ENCODE results near the gene RBMS3.
"Not testable (repeated sequence)": the region's sequence is repeated elsewhere in the genome, so short reads cannot be mapped to it uniquely, and the experiment has no call there.

Gene RBMS3

DNA sequence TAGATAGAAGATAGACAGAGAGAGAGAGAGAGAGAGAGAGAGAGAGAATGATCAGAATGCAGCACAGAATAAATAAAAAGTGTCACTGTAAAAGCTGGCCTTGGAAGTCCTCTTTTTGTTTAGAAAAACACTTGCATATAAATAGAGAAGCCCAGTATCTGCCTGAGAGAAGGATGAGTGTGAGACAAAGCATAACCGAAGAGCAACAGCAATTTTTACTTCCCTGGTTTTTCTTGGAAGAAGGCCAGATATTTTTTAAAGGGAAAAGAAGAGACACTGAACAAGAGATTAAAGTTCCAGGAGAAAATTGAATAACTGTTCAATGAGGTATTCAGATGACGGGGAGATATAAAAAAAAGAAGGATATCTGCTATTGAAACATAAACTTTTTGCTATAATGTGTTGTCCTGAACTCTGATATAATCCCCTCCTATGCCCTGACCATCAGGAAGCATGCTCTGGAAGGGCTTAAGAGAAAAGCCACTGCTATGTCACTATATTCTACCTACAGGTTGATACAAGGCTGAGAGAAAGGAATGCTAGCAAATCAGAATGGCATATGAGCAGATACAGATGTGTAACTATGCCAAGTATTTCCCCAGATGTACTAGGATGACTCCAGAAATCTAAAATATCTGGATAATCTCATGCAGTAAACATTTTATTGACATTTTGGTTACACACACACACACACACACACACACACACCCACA is 358.9 kb downstream of the RBMS3 start:
- DNase-seq = no peak

DNA sequence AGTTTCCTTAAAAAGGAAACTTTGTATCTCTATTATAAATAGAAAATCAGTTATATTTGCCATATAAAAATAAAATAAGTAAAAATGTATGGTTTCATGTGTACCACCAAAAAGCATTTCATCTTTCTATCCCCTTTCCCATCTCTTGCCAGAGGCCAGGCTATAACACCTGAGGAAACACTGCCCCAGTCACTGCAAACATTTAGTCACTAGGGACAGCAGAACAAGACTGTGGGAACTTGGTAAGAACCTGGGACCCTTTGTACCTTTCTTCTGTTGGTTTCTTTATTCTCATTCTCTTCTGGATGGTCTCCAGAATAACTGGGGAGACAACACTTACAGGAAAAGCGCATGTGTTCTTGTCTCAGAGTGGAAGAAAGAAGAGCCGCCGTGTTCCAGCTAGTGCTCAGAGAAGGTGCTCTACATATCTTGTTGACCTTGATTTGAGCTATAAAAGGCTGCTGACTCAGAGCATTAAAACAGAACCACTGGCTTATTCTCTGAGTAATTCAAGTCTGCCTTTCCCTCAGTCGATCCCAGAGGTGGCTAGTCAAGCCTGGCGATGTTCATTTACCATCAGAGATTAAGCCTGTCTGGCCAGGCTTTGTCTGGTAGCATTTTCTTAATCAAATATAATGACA is 361.6 kb downstream of the RBMS3 start:
- DNase-seq = no peak

DNA sequence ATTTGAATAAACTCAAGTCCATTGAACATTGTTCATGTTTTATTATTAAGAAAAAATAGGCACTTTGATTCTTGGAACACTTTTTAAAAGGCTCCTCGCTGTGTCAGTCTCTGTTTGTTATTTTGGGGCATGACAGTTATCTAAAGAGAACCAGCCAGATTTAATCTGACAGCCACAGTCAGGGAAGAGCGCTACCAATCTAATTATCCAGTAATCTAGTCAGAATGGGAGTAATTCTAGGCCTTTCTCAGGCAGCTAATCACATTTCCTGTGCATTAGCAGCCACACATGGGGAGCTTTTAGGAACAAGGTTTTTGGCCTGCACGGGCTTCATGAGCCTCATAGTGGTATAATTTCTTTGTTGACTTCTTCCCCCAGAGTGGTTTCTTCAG is 362.2 kb downstream of the RBMS3 start:
- DNase-seq = no peak

DNA sequence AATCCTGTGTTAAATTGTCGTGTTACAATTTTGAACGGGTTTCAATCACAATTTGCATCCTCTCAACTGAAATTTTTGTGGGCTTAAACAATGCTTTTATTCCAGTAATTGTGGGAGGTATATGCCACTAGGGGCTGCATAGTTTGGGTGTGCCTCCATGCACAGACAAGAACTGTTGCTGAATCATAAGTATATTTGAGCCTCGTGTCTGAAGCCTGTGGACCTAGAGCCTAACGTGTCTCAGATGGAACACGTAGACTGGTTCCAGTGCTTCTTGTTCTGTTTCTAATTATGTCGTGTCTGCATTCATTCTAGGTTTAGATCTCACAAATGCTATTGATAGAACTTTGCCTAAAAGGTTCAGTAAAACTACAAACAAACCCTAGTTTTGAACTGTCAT is 363.4 kb downstream of the RBMS3 start:
- DNase-seq = no peak

DNA sequence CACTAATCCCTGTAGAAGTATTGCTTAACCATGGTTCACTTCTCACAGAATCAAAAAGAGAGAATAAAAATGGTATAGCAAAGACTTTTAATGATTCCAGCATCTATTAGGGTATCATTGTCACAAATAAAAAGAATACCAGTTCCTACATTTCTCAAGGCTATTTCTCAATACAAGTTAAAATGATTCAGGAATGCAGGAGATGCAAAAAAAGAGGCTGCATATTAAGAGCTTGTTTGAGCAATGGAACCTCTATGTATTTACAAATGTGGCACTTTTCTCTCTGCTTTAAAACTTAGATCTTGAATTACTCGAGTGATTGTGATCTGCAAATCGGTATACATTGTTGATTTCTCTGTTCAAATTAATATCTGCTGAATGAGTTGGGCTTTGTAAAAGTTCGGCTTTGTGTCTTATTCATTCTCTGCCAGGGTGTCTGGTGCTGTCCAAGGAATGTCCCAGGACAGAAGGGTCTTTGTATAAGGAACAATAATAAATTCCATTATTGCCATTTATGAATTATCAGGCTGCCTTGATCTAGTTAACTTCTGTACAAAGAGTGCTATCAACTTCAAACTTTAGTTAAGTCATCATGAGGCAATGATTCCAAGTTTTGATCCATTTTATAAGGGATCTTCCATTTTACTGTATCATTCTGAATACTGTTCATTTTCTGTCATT is 364.2 kb downstream of the RBMS3 start:
- no peak for DNase-seq

DNA sequence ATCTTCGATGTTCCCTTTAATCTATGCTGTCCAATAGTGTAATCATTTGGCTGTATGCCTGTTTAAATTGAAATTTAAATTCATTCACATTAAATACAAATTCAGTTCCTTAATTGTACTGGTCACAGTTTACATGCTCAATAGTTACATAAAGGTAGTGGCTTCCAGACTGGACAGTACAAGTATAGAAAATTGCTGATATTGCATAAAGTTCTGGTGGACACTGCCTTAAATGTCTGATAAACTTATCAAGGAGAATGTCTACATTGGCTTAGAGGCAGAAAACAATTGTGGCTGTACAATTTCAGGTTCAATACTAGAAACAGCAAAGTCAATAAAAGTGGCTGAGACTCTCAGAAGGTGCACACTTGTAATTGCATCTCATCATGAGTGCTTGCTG is 365.2 kb downstream of the RBMS3 start:
- DNase-seq = no peak

DNA sequence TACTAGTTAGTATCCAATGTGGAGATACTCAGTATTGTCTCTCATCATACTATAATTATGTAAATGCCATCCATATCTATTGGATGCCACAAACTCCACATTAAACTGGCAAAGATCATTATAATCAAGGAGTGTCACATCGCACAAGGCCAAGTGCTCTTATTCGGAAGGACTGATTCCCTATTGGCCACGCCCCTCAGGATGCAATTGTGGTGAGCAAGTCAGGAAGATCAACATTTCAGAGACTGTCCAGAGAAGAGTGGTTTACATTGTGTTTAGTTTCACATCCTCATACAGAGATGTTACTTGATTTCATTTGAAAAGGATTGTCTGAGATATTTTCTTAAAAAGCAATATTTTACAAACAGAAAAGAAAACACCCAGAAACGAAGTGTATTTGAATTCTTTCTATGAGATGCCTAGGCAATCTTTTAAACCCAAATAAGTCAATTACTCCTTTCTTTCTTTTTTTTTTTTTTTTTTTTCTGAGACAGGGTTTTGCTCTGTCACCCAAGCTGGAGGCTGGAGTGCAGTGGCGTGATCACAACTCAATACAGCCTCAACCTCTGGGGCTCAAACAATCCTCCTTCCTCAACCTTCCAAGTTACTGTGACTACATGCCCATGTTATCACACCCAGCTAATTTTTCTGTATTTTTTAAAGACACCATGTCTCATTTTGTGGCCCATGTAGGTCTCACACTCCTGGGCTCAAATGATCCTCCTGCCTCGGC is 369.1 kb downstream of the RBMS3 start:
- DNase-seq = no peak

DNA sequence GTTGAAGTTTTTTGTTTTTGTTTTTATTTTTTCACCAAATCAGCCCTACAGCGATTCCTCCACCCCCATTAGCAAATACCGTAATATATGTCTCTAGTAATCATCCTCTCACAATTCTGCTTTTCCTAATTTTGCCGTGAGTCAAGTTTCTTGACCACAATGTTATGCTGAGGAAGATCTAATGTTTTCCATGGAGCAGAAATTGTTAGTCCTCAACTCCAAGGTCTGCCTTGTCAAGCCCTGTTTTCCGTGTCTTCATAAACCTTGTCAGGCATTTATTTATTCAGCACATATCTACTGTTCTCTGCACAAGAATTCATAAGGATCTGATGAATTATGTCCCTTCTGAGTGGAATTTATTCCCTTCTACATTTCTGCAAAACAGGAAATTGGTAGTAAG is 372.8 kb downstream of the RBMS3 start:
- DNase-seq = no peak

DNA sequence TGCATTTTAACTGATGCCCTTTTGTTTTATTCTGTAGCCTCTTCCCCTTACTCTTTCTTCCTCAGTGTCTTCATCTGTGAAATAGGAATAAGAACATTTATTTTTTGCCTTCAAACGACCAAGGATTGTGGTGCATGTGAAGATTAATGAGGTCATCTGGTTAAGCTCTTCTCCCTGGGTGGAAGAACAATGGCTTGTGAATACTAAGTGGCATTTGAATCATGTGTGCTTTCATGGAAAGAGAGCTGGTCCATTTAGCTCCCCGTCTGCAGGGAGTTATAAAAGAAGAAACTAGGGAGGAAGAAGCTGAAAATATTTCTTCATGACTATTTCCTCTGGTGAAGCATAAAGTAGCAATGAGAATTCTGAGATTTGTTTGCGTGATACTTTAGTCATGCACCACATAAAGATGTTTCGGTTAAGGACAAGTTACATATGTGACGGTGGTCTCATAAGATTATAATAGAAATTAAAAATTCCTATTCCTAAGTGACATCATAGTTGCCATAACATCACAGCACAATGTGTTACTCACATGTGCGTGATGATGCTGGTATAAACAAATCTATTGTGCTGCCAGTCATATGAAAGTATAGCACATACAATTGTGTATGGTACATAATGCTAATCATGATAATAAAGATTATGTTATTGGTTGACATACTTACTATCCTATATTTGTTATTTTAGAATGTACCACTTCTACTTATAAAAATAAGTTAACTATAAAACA is 374.3 kb downstream of the RBMS3 start:
- DNase-seq = no peak

DNA sequence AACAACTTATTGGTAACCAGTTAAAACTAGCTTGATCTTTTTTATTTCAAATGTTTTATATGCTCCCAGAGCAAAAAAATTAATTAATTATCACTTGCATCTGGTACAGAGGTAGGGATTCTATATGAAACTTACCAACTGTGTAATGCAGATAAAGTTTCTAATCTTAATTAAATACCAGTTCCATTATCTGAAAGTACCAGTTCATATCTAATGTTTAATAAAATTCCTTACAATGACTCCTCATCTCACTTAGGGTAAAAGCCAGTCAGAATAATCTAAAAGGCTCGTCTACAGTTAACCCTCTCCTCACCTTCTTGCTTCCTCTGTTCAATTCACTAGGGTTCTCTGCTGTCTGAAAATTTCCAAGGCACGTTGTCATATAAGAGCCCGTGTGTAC is 384.8 kb downstream of the RBMS3 start:
- DNase-seq = no peak

DNA sequence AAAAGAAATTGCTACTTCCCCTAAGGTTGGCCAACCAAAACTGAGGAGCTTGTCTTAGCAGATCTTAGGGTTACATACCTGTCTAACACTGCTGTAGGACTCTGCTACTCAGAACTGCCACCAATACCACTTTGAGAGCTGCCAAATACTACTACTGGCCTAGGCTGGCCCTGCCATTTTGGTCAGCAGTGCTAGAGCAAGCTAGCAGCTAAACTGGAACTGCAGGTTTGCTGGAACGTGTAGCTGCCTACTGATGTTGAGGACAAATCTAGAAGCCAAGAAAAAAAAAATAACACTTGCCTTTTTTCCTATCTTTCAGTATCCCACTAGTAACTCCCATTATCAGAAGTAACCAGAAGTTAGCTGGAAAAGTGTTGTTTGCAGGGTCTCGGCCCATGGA is 387.4 kb downstream of the RBMS3 start:
- no peak for DNase-seq

DNA sequence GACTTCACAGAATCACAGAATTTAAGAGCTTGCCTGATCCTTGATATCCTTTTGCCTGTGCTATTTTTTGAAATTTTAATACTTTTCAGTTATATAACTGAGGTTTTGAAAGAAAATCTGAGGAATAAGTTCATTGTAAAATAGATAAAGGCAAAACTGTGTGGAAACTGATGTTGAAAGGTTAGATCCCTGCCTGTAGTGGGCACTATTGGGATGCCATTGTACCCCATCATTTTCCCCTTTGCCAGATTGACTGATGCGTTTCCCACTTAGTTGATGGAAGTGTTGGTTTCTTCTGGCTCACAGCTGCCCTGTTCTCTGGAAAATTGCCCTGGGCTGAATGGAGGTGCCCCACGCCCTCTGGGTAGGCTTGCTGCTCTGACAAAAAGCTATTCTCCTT is 387.9 kb downstream of the RBMS3 start:
- DNase-seq = no peak

DNA sequence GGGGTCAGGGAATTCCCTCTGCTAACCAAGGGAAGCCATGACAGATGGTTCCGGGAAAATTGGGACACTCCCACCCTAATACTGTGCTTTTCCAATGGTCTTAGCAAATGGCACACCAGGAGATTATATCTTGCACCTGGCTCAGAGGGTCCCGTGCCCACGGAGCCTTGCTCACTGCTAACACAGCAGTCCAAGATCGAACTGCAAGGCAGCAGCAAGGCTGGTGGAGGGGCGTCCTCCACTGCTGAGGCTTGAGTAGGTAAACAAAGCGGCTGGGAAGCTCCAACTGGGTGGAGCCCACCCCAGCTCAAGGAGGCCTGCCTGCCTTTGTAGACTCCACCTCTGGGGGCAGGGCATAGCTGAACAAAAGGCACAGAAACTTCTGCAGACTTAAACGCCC is 389.6 kb downstream of the RBMS3 start:
- not testable (repeated sequence) for DNase-seq

DNA sequence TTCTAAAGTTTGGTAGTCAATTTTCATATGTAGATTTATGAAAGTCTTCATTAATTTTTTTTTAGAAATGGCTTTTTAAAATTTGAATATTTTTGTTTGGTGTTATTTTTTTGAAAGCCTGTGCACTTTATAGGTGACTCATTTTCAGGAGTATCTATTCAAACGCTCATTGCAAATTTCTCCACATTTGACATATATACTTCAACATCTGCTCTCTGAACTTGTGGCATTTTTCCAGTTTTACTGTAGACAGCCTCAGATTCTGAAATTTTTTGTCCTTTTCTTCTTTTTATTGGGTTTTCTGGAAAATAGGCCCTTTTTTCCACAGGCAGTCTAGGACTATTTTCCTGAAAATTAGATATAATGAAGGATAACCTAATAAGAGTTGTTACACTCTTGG is 396.6 kb downstream of the RBMS3 start:
- DNase-seq = no peak

DNA sequence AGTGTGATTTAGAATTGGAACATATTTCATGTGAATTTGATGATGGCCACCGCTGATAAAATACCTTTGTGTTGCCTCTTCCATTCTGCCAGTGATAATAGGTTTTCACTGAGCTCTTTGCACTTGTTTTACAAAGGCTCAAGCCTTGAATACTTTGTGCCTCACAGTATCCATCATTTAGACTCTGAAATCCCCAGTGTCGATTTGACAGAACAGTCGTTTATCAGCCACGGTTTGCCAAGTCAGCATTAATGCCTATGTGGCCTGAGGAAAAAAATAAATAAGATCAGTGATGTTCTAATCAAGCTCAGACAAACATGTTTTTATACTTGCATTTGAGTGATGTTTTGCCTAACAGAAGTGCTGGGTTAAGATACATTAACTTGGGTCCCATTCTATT is 399.1 kb downstream of the RBMS3 start:
- no peak for DNase-seq

DNA sequence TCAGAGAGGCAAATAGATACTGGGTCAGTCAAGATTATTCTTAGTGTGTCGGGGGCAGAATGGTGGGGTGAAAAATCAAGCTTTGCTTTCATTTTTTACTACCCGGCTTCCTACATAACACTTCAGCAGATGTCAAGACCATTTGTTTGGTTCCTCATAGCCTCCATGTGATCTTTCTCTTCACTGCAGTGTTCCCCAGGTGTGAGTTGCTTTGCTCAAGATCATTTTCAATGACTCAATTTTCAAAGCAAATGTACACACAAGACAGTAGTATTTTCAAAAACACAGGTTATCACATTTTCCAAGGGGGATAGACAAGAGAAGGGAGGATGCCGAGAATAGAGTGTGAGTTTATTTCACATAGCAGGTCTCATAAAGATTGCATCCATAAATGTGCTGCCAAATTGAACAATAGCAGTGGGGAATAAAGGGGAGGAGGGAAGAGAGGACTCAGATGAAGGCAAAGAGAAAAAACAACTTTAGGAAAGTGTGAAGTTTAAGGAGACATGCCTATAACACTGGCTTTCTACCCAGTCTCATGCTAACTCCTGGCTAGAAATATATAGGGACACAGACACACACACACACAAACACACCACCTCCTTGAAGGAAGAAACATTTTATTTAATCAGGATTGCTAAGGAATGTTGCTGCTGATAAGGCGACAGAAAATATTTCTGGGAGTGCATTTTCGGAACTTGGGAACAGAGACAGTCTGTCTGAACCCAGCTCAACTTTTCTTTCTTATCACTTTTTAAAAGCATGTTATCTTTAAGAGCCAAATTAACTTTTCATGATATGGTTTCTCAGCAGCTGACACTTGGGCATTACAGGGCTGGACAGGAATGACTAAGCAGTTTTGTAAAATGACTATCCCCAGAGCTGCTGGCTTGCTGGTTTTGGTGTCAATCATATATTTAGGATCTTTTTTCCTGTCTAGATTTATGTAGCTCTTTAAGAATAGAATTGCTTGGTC is 402.4 kb downstream of the RBMS3 start:
- no peak for DNase-seq

DNA sequence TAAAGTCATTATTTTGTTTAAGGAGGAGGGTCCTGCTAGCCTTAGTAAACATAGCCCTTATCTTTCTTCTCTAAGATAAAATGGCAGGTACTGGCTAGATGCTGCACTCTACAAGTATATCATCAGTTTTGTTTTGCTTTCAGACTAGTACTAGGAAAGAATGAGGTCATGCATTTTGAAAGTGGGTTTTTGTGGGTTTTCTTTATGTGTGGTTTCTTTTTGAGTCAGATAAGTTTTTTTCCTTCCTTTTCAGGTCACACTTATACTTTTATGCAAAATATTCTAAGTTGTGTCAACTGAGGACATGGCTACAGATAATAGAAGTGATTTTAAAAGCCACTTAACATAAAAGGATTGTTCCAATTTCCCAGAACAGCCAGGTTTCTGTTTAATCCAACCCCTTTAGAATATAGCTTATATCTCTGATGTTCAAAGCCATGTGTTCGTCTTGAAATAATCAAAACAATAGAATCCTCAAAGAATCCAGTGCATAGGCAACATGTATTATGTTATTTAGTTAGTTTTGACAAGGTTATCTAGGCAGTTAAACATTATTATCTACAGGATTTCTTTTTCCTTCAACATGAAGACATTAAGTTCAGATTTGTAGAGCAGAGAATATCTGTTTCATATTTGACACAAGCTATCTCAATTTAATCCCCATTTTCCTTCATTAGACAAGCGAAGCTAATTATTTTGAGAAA is 406.2 kb downstream of the RBMS3 start:
- DNase-seq = no peak

DNA sequence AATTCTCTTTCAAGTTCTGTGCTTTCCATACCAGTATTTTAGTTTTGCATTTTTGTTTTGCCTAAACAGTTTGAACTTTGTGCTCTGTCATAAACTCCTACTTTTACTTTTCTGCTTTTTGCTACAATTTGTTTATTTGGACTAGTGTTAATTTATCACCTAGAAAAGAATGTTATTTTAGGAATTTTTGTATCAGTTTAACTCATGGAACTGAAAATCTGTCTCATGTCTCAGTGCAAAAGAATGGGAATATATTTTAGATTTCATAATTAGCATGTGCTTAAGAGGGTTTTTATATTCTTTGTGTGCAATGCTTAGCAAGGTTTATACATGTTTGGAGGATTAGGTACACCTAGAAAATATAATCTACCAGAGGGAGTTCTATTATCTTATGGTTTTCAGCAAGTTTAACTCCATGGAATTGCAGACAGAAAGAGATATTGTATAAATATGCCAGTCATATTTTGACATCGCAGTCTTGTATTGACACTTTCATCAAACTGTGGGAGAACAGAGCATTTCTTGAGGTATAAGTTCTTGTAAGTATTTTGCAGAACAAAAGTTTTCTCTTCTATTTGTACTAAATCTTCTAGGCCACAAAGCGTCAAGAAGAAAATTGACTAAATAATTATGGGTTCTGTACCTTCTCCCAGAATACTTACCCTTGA is 409.9 kb downstream of the RBMS3 start:
- DNase-seq = no peak

DNA sequence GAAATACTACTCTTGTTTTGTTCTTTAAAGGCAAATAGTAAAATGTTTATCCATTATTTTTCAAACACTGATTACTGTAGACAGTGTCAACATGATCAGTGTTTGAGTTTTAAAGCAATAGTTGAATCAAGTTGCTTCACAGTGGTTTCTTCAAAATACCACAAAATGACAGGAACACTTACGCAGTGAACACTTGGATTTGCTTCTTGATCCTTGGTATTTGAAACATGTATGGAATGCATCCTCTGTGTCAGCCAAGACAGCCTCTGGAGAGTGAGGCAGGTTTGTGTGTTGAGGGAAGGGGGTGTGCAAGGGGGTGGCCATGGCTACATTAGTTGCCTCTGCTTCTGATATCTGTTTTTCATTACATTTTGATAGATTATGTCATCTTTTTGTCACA is 413.0 kb downstream of the RBMS3 start:
- peak; percentile 53 for DNase-seq

DNA sequence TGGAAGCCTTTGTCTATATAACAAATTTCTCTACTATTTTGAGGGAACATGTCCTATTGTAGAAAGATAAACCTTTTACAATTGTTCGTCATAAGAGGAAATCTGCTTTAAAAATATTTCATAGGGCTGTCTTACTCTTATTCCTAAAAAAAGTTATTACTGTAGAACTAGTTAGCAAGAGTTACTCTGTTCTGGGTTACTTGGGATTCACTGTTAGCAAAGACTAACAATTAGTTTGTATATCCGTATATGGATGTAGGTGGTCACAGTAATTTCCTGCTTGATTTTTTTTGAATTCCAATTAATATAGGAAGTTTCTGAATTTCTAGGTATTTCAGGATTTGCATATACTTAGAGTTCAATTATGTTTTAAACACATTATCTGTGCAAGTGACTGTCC is 413.5 kb downstream of the RBMS3 start:
- DNase-seq = no peak

DNA sequence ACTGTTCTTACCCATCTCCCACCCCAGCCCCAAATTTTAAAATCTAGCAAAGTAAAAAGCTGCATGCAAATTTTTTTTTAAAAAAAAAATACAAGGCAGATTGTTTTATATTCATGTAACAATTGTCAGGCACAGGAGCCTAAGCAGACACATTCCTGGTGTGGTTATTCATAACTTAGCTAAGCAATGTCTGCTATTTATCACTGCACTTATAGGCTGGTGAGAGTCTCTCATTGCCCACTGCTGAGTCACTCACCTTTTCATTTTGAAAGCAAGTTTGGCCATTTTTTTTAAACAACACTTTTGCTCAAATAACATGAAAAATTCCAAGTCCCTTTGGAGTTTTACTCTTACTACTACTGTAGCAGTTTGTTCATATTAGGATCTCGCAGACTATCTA is 413.9 kb downstream of the RBMS3 start:
- no peak for DNase-seq
